HCT116 (cell line): Measurements from ENCODE around the gene RAB4A. TPM values are rescaled to one million over a fixed set of nuclear protein-coding genes. Genes with fewer than 3 reads are reported as not detected.

ENCODE experiments used
- ATAC-seq: fragments of 200-7000 bp; cut with Tn5 transposase; 2 replicates; pipeline ENCODE4 v1.9.1; 2020; ENCODE audit warnings: mild to moderate bottlenecking, moderate library complexity
- BruUV-seq: library from RNA; stranded (reverse); fragments of 400-500 nt; replicated peaks from 2 replicates; lab custom pipeline; 2021; lab: Mats Ljungman, UMichigan
- CTCF ChIA-PET: fragments of 300-600 bp; sonication (Branson Sonifier 250); formaldehyde crosslinking; loops from one replicate; lab custom pipeline; 2021; ENCODE audit warnings: antibody characterized with exemption; lab: Charles Lee
- POLR2A ChIA-PET: fragments of 300-600, 350-600 bp; sonication (Branson Sonifier 250); formaldehyde crosslinking; loops from one replicate; lab custom pipeline; 2021; ENCODE audit warnings: antibody characterized with exemption; lab: Charles Lee
- RAD21 ChIA-PET, 2 experiments: fragments of 300-600 bp; sonication (Branson Sonifier 250); formaldehyde crosslinking; loops; one replicate each; lab custom pipeline; 2023; ENCODE audit warnings: low total read pairs in 2 of 2; ENCODE audit not compliant: uncharacterized antibody in 2 of 2, unreplicated experiment in 2 of 2, low non-redundant PET in 1 of 2; lab: Charles Lee
- DNase-seq: peaks from one replicate; pipeline ENCODE4 v3.0.0-alpha.2; 2010; ENCODE audit warnings: low read depth, low spot score
- H2AFZ ChIP-seq: fragments of 200-600 bp; shearing (Covaris generic), sonication (generic); 2 replicates; pipeline ENCODE4 v1.6.1; 2017; ENCODE audit warnings: low read depth, mixed run types, mixed read lengths, antibody characterized with exemption, low read length; ENCODE audit not compliant: poor library complexity, severe bottlenecking
- H3K27ac ChIP-seq: 2 replicates; pipeline ENCODE4 v1.5.1; 2012; ENCODE audit warnings: low read depth, low read length
- H3K27me3 ChIP-seq: fragments of 200-600 bp; sonication (generic); 2 replicates; pipeline ENCODE4 v1.6.1; 2016; ENCODE audit warnings: mixed run types, low read length, mixed read lengths; ENCODE audit not compliant: insufficient read depth
- H3K36me3 ChIP-seq, 2 experiments: fragments of 200-500 bp in 1 of 2; fragments of 200-600 bp in 1 of 2; sonication (Bioruptor generic) in 1 of 2; sonication (generic) in 1 of 2; 2 replicates each; pipeline versions ENCODE4 v1.5.1 to v1.6.1; 2014 to 2016; ENCODE audit warnings: low read length in 2 of 2, inconsistent platforms in 1 of 2, mixed read lengths in 1 of 2, mixed run types in 1 of 2; ENCODE audit not compliant: insufficient read depth in 2 of 2, control insufficient read depth in 1 of 2
- H3K4me1 ChIP-seq, 2 experiments: fragments of 200-600 bp in 1 of 2; sonication (generic) in 1 of 2; 2 replicates each; pipeline versions ENCODE4 v1.5.1 to v1.6.1; 2012 to 2017; ENCODE audit warnings: low read length in 2 of 2, inconsistent platforms in 1 of 2, mild to moderate bottlenecking in 1 of 2, mixed read lengths in 1 of 2, mixed run types in 1 of 2, moderate library complexity in 1 of 2; ENCODE audit not compliant: insufficient read depth in 2 of 2, control insufficient read depth in 1 of 2
- H3K4me2 ChIP-seq: fragments of 200-600 bp; sonication (generic); 2 replicates; pipeline ENCODE4 v1.6.1; 2017; ENCODE audit warnings: mixed run types, low read length, mixed read lengths
- H3K4me3 ChIP-seq, 2 experiments: fragments of 200-600 bp in 1 of 2; sonication (generic) in 1 of 2; replicated peaks in 1 of 2; 2 replicates each; pipeline ENCODE4 v1.5.1; 2011 to 2016; ENCODE audit warnings: low read length in 2 of 2, control low read depth in 1 of 2, low read depth in 1 of 2, mild to moderate bottlenecking in 1 of 2, mixed read lengths in 1 of 2, mixed run types in 1 of 2
- H3K79me2 ChIP-seq: fragments of 200-600 bp; sonication (generic); 2 replicates; pipeline ENCODE4 v1.6.1; 2017; ENCODE audit warnings: mild to moderate bottlenecking, mixed run types, low read length, moderate library complexity, mixed read lengths; ENCODE audit not compliant: insufficient read depth
- H3K9ac ChIP-seq: fragments of 200-600 bp; sonication (generic); 2 replicates; pipeline ENCODE4 v1.6.1; 2016; ENCODE audit warnings: low read length, mixed read lengths
- H3K9me2 ChIP-seq: fragments of 200-600 bp; sonication (generic), shearing (Covaris generic); 2 replicates; pipeline ENCODE4 v1.6.1; 2017; ENCODE audit warnings: mixed run types, mild to moderate bottlenecking, moderate library complexity; ENCODE audit not compliant: insufficient read depth
- H3K9me3 ChIP-seq, 2 experiments: fragments of 200-500 bp in 1 of 2; fragments of 200-600 bp in 1 of 2; sonication (Bioruptor generic) in 1 of 2; sonication (generic) in 1 of 2; 2 replicates each; pipeline ENCODE4 v1.6.1; 2014 to 2017; ENCODE audit warnings: low read length in 2 of 2, mixed read lengths in 2 of 2, inconsistent platforms in 1 of 2, low read depth in 1 of 2, mild to moderate bottlenecking in 1 of 2, mixed run types in 1 of 2, moderate library complexity in 1 of 2; ENCODE audit not compliant: control insufficient read depth in 1 of 2, insufficient read depth in 1 of 2
- H4K20me1 ChIP-seq: fragments of 200-600 bp; sonication (generic), shearing (Covaris generic); 2 replicates; pipeline ENCODE4 v1.6.1; 2017; ENCODE audit warnings: mixed run types, mild to moderate bottlenecking, moderate library complexity; ENCODE audit not compliant: insufficient read depth
- EGR1 ChIP-seq: IDR thresholded peaks from 2 replicates; pipeline ENCODE4 v1.6.1; 2012; ENCODE audit warnings: low read depth
- MAX ChIP-seq: IDR thresholded peaks from 2 replicates; pipeline ENCODE4 v1.6.1; 2012
- SIN3A ChIP-seq: IDR thresholded peaks from 2 replicates; pipeline ENCODE4 v1.6.1; 2012; ENCODE audit warnings: low read depth
- SP1 ChIP-seq: IDR thresholded peaks from 2 replicates; pipeline ENCODE4 v1.6.1; 2012; ENCODE audit warnings: low read depth
- SRF ChIP-seq: IDR thresholded peaks from 2 replicates; pipeline ENCODE4 v1.6.1; 2012; ENCODE audit warnings: low read depth
- ZFX ChIP-seq: fragments of 450-650 bp; IDR thresholded peaks from 2 replicates; pipeline ENCODE4 v1.6.1; 2017
- intact Hi-C: fragments of 100-400 bp; cut with micrococcal nuclease; formaldehyde crosslinking; loops from 2 replicates; pipeline ENCODE4 v1.10.0; 2022
- total RNA-seq: library from RNA; stranded (reverse); gene quantifications from one replicate; pipeline ENCODE4 v1.2.1, GENCODE V29; 2021; ENCODE audit not compliant: unreplicated experiment
- TF ChIP-seq, protein P1 (sequence below), 3 experiments: fragments of 200-600 bp in 1 of 3; sonication (generic) in 1 of 3; IDR thresholded peaks in 2 of 3; conservative IDR thresholded peaks in 1 of 3; 2 replicates each; pipeline ENCODE4 v1.5.1; 2012 to 2017; ENCODE audit warnings: low read depth in 2 of 3, low read length in 2 of 3, antibody characterized with exemption in 1 of 3, borderline replicate concordance in 1 of 3, control low read depth in 1 of 3, mild to moderate bottlenecking in 1 of 3, mixed read lengths in 1 of 3, mixed run types in 1 of 3, moderate library complexity in 1 of 3; ENCODE audit not compliant: insufficient read depth in 1 of 3
- TF ChIP-seq, protein P2 (sequence below): IDR thresholded peaks from 2 replicates; pipeline ENCODE4 v1.6.1; 2011; ENCODE audit warnings: mild to moderate bottlenecking, low read length, moderate library complexity; ENCODE audit not compliant: insufficient replicate concordance; ENCODE audit errors: extremely low read depth

The RAB4A gene
- total RNA-seq, 1 experiment from 2014 or later, result 101 TPM

GRCh38 chr1:229305392-229305791 is 34.5 kb downstream of the RAB4A start (continued):
- no peak for TF ChIP-seq MAX
- no peak for TF ChIP-seq SRF

DNA sequence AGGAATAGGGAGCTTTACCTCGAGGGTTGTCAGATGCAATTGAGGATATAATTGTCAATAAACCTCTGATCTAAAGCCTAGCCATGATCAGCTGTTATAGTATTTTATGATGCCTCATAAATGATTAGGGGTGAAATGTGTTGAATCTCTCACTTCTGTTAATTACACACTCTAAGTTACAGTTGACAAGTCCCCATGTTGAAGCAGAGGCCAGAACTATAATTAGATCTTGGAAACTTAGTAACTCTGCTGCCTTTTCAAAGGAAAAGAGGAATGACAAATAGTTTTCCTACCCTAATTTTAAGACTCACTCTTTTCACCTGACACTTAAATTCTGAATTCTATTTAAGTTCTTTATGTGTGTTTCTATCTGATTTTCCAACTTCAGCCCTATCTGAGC is 38.2 kb downstream of the RAB4A start:
- Histone ChIP-seq H3K4me1 (no peaks in the 10 kb centered on the region), H3K4me2 (no peak overlapping the region), H3K79me2 (no peaks in the 10 kb centered on the region), H3K9me2 (no peaks in the 10 kb centered on the region), H2AFZ (no peak overlapping the region), H3K36me3 (peaks cover 4% of the 10 kb centered on the region in 2 experiments; a peak in 2 of 4 replicates), H3K9me3 (no peaks in the 10 kb centered on the region), H3K9ac (no peak overlapping the region), H3K27ac (no peak overlapping the region), H4K20me1 (0 out of 2 replicates have a peak, but pooled peaks cover 4% of the 10 kb centered on the region), H3K4me3 (no peak overlapping the region), H3K27me3 (no peaks in the 10 kb centered on the region)
- intact Hi-C loops, result no loop called here
- ATAC-seq (no peak), DNase-seq (no peak)
- ChIA-PET POLR2A (no interaction called here), RAD21 (no interaction called here), CTCF (no interaction called here)
- TF ChIP-seq EGR1 (no peak), SIN3A (no peak), SP1 (no peak), ZFX (no peak), SRF (no peak)
- TF ChIP-seq, protein P1, sequence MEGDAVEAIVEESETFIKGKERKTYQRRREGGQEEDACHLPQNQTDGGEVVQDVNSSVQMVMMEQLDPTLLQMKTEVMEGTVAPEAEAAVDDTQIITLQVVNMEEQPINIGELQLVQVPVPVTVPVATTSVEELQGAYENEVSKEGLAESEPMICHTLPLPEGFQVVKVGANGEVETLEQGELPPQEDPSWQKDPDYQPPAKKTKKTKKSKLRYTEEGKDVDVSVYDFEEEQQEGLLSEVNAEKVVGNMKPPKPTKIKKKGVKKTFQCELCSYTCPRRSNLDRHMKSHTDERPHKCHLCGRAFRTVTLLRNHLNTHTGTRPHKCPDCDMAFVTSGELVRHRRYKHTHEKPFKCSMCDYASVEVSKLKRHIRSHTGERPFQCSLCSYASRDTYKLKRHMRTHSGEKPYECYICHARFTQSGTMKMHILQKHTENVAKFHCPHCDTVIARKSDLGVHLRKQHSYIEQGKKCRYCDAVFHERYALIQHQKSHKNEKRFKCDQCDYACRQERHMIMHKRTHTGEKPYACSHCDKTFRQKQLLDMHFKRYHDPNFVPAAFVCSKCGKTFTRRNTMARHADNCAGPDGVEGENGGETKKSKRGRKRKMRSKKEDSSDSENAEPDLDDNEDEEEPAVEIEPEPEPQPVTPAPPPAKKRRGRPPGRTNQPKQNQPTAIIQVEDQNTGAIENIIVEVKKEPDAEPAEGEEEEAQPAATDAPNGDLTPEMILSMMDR (IDR thresholded peaks at IDR 0.05 in 2 of 3, conservative IDR thresholded peaks at IDR 0.05 in 1 of 3; ENCODE audit: borderline replicate concordance in 1 of 3, insufficient read depth in 1 of 3, low read depth in 2 of 3, low read length in 2 of 3), result no peak
- TF ChIP-seq, protein P2, sequence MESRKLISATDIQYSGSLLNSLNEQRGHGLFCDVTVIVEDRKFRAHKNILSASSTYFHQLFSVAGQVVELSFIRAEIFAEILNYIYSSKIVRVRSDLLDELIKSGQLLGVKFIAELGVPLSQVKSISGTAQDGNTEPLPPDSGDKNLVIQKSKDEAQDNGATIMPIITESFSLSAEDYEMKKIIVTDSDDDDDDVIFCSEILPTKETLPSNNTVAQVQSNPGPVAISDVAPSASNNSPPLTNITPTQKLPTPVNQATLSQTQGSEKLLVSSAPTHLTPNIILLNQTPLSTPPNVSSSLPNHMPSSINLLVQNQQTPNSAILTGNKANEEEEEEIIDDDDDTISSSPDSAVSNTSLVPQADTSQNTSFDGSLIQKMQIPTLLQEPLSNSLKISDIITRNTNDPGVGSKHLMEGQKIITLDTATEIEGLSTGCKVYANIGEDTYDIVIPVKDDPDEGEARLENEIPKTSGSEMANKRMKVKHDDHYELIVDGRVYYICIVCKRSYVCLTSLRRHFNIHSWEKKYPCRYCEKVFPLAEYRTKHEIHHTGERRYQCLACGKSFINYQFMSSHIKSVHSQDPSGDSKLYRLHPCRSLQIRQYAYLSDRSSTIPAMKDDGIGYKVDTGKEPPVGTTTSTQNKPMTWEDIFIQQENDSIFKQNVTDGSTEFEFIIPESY, result no peak
- no TSS peak for BruUV-seq
